Tibial nerve (tissue), 3 donors: ENCODE measurements around the gene MARVELD3.

Source experiments
- CTCF ChIP-seq, 5 experiments: fragments of 200-600 bp in 3 of 5; fragments of 450-650 bp in 2 of 5; sonication (generic) in 3 of 5; IDR thresholded peaks; one replicate each; pipeline ENCODE4 v1.5.1; 2016 to 2019; ENCODE audit warnings: antibody characterized with exemption in 5 of 5, mild to moderate bottlenecking in 3 of 5, moderate library complexity in 2 of 5
- POLR2A ChIP-seq, 2 donors: fragments of 450-650 bp; IDR thresholded peaks; one replicate each; pipeline ENCODE4 v1.6.1; 2017; ENCODE audit warnings: antibody characterized with exemption in 2 of 2, mild to moderate bottlenecking in 2 of 2, moderate library complexity in 2 of 2

GRCh38 chr16:71584543-71585317 lies 41.3 kb upstream of the MARVELD3 start:
- TF ChIP-seq CTCF (IDR thresholded peaks at IDR 0.05) = no peak
- TF ChIP-seq POLR2A (IDR thresholded peaks at IDR 0.05) = no peak
